ENCODE measurements around the gene ANKIB1. TPM values are rescaled to one million over a fixed set of nuclear protein-coding genes. Genes with fewer than 3 reads are reported as not detected.
"Not testable (repeated sequence)": the region's sequence is repeated elsewhere in the genome, so short reads cannot be mapped to it uniquely, and the experiment has no call there.

Gene ANKIB1
- polyA plus RNA-seq, 2 of the 4 experiments (the other 2 are of a cell fraction), result 20.7 to 59.5 TPM

- FAIRE-seq, result no peak
- POLR2A ChIA-PET, result no interaction called here
- ATAC-seq, result no peak
- H3K9me3 ChIP-seq, result no peaks in the 10 kb centered on the region
- no peak overlapping the region for H3K4me2 ChIP-seq
- H3K4me3 ChIP-seq, result no peak overlapping the region
- WGBS (ENCODE audit: missing lambda C conversion rate), result 62% methylated on average over 6 of the region's 6 CpGs
- TF ChIP-seq REST (IDR thresholded peaks at IDR 0.05), result no peak
- TF ChIP-seq HOXB5 (CRISPR knock-in tag; IDR thresholded peaks at IDR 0.05), result no peak
- no peak for TF ChIP-seq HES2 (IDR thresholded peaks at IDR 0.05)
- TF ChIP-seq CBX8 (IDR thresholded peaks at IDR 0.05), result no peak
- no peak for TF ChIP-seq TFCP2L1 (CRISPR knock-in tag; IDR thresholded peaks at IDR 0.05)
- TF ChIP-seq HMGXB4 (CRISPR knock-in tag; IDR thresholded peaks at IDR 0.05; ENCODE audit: borderline replicate concordance), result no peak
- TF ChIP-seq ZFP36 (IDR thresholded peaks at IDR 0.05; ENCODE audit: borderline replicate concordance, partially characterized antibody), result no peak
- TF ChIP-seq HOXA7 (CRISPR knock-in tag; IDR thresholded peaks at IDR 0.05), result no peak
- DNase-seq (ENCODE audit: low read depth in 1 of 2, low spot score in 1 of 2), result no peak
- CTCF ChIA-PET, result interaction anchor here (1.4 to 2.4 kb wide), 3 partner anchors 9 to 12 kb away, joined by 4 to 17 read pairs (median 13); partner anchors contain the start of gene GATAD1
- no peak overlapping the region for H3K27ac ChIP-seq
- H3K4me1 ChIP-seq, result no peaks in the 10 kb centered on the region
Measured at GRCh38 chr7:92437956-92438491, 192.2 kb downstream of the ANKIB1 start.

- FAIRE-seq; ATAC-seq; H3K4me1 ChIP-seq; H3K4me2 ChIP-seq; H3K4me3 ChIP-seq; DNase-seq (ENCODE audit: low read depth in 1 of 2, low spot score in 1 of 2); H3K9me3 ChIP-seq; H3K27ac ChIP-seq; CTCF ChIA-PET; POLR2A ChIA-PET: not testable (repeated sequence)
- WGBS (ENCODE audit: missing lambda C conversion rate), result 24% methylated on average over 2 of the region's 2 CpGs
Measured at GRCh38 chr7:92442720-92443119, 196.9 kb downstream of the ANKIB1 start.

GRCh38 chr7:92446869-92447344 lies 201.1 kb downstream of the ANKIB1 start:
- DNase-seq (ENCODE audit: low read depth in 1 of 2, low spot score in 1 of 2) (no peak), ATAC-seq (no peak; a peak in 1 of 6 replicates), FAIRE-seq (no peak)
- Histone ChIP-seq H3K9me3 (no peaks in the 10 kb centered on the region), H3K4me2 (peak overlapping the region; percentile 47; the same call in 2 of the 3 replicates), H3K4me3 (peak overlapping the region; percentile 89; the same call in 2 of the 3 replicates), H3K27ac (peak overlapping the region in 1 of 2 experiments; percentile 100; a peak in 3 of 6 replicates), H3K4me1 (peaks cover 15% of the 10 kb centered on the region)
- POLR2A ChIA-PET, result interaction anchor here (0.6 to 2.4 kb wide), 11 partner anchors 12 to 617 kb away, joined by 3 to 25 read pairs (median 4); partner anchors contain the start of genes AKAP9, ANKIB1, CYP51A1 and KRIT1
- CTCF ChIA-PET, result interaction anchor here (0.7 to 4.7 kb wide), 39 partner anchors 9 to 1394 kb away, joined by 3 to 98 read pairs (median 4); partner anchors contain the start of genes ANKIB1, KRIT1, LRRD1 and MTERF1
- TF ChIP-seq HOXB13 (CRISPR knock-in tag; IDR thresholded peaks at IDR 0.05; ENCODE audit: low read depth) (no peak), E2F6 (IDR thresholded peaks at IDR 0.05; ENCODE audit: borderline replicate concordance, low read depth) (peak; percentile 69; the same call in 1 of the 2 replicates), SMC3 (IDR thresholded peaks at IDR 0.05) (peak; percentile 75; the same call in 1 of the 3 replicates), MAZ (IDR thresholded peaks at IDR 0.05; ENCODE audit: borderline replicate concordance, low read depth, low read length) (0 out of 2 replicates have a peak, but pooled peaks have one; percentile 65), FOXS1 (CRISPR knock-in tag; IDR thresholded peaks at IDR 0.05) (no peak), KDM5A (IDR thresholded peaks at IDR 0.05) (no peak), POLR2AphosphoS2 (conservative IDR thresholded peaks at IDR 0.05; ENCODE audit: low read length) (no peak), ZC3H11A (IDR thresholded peaks at IDR 0.05) (no peak), RAD21 (conservative IDR thresholded peaks at IDR 0.05 in 1 of 2, IDR thresholded peaks at IDR 0.05 in 1 of 2) (peak; percentile 91 to 96), CTCF (IDR thresholded peaks at IDR 0.05) (peak; percentile 84), RFX5 (IDR thresholded peaks at IDR 0.05) (no peak)
- 48% methylated on average over 21 of the region's 21 CpGs for WGBS (ENCODE audit: missing lambda C conversion rate)

Measured in A549 (cell line).